Prostate gland (tissue), 2 donors: ENCODE measurements around the gene PSMA6. TPM values are rescaled to one million over a fixed set of nuclear protein-coding genes. Genes with fewer than 3 reads are reported as not detected.
A peak's percentile ranks its signal among the peaks of the same experiment; 100 is the strongest.

Source experiments
- DNase-seq: peaks from one replicate; pipeline ENCODE4 v3.0.0-alpha.2; 2019; ENCODE audit warnings: low spot score
- H3K27ac ChIP-seq, 2 donors: fragments of 200-600 bp; sonication (generic); 2 replicates each; pipeline ENCODE4 v1.5.1; 2017 to 2019
- H3K27me3 ChIP-seq: fragments of 200-600 bp; sonication (generic); replicated peaks from 2 replicates; pipeline ENCODE4 v1.5.1; 2019; ENCODE audit not compliant: insufficient read depth
- H3K36me3 ChIP-seq, 2 donors: fragments of 200-600 bp; sonication (generic); 1 replicate in 1 of 2; 2 replicates in 1 of 2; pipeline versions ENCODE4 v1.5.1 to v1.8.1; 2017 to 2019
- H3K4me1 ChIP-seq: fragments of 200-600 bp; sonication (generic); replicated peaks from 2 replicates; pipeline ENCODE4 v1.5.1; 2019
- H3K4me3 ChIP-seq, 2 donors: fragments of 200-600 bp; sonication (generic); 2 replicates each; pipeline ENCODE4 v1.5.1; 2017 to 2019
- H3K9me3 ChIP-seq: fragments of 200-600 bp; sonication (generic); 2 replicates; pipeline ENCODE4 v1.5.1; 2017
- CTCF ChIP-seq, 4 experiments: fragments of 200-600 bp in 2 of 4; fragments of 450-650 bp in 2 of 4; sonication (generic) in 2 of 4; IDR thresholded peaks; 1 replicate in 3 of 4; 2 replicates in 1 of 4; pipeline ENCODE4 v1.5.1; 2016 to 2019; ENCODE audit warnings: antibody characterized with exemption in 4 of 4, mild to moderate bottlenecking in 2 of 4, moderate library complexity in 2 of 4
- POLR2A ChIP-seq: fragments of 450-650 bp; IDR thresholded peaks from one replicate; pipeline ENCODE4 v1.6.1; 2016; ENCODE audit warnings: antibody characterized with exemption, mild to moderate bottlenecking
- POLR2AphosphoS5 ChIP-seq: sonication (generic); formaldehyde crosslinking; IDR thresholded peaks from one replicate; pipeline ENCODE4 v1.6.1; 2017; ENCODE audit warnings: antibody characterized with exemption
- WGBS: methylation state at CpG from one replicate; pipeline ENCODE4 v1.1.5; 2018; 5-methylcytosine and 5-hydroxymethylcytosine counted together
- intact Hi-C: fragments of 100-400 bp; cut with DNase I; formaldehyde crosslinking; loops from one replicate; pipeline ENCODE4 v1.14.2; 2022
- total RNA-seq, 2 donors: library from RNA; depleted of rRNA; stranded (reverse); fragments of >200 nt; gene quantifications; one replicate each; pipeline ENCODE4 v1.1.0, GENCODE V29; 2016

PSMA6 gene
- total RNA-seq, 2 donors from 2014 or later, result 84.1 to 181 TPM

GRCh38 chr14:35365130-35366055, 73.2 kb downstream of the PSMA6 start:
- no peaks in the 10 kb centered on the region for H3K9me3 ChIP-seq
- 62% methylated on average over 13 of the region's 13 CpGs for WGBS
- H3K4me1 ChIP-seq, result no peaks in the 10 kb centered on the region
- intact Hi-C loops, result no loop called here
- no peaks in the 10 kb centered on the region for H3K27me3 ChIP-seq
- no peak for TF ChIP-seq CTCF (IDR thresholded peaks at IDR 0.05)
- peak; percentile 54 for TF ChIP-seq POLR2A
- no peak for DNase-seq
- no peak overlapping the region for H3K27ac ChIP-seq
- H3K36me3 ChIP-seq, result no peaks in the 10 kb centered on the region
- H3K4me3 ChIP-seq, result no peak overlapping the region

GRCh38 chr14:35366056-35366451, 73.9 kb downstream of the PSMA6 start:
- no peaks in the 10 kb centered on the region for H3K27me3 ChIP-seq
- WGBS, result 92% methylated on average over 12 of the region's 12 CpGs

GRCh38 chr14:35366521-35366976, 74.4 kb downstream of the PSMA6 start:
- WGBS, result 97% methylated on average over 4 of the region's 8 CpGs
- no peak overlapping the region for H3K4me3 ChIP-seq
- TF ChIP-seq POLR2A (no peak), CTCF (IDR thresholded peaks at IDR 0.05) (no peak), POLR2AphosphoS5 (no peak)
- no peaks in the 10 kb centered on the region for H3K36me3 ChIP-seq
- no peaks in the 10 kb centered on the region for H3K4me1 ChIP-seq
- H3K27me3 ChIP-seq, result no peaks in the 10 kb centered on the region
- DNase-seq, result no peak
- intact Hi-C loops, result no loop called here
- H3K27ac ChIP-seq, result no peak overlapping the region
- H3K9me3 ChIP-seq, result no peaks in the 10 kb centered on the region

More at GRCh38 chr14:35366056-35366451, 73.9 kb downstream of the PSMA6 start:
- H3K36me3 ChIP-seq, result no peaks in the 10 kb centered on the region
- H3K4me1 ChIP-seq, result no peaks in the 10 kb centered on the region
- no peak overlapping the region for H3K4me3 ChIP-seq
- H3K9me3 ChIP-seq, result no peaks in the 10 kb centered on the region
- no peak overlapping the region for H3K27ac ChIP-seq
- no peak for TF ChIP-seq CTCF (IDR thresholded peaks at IDR 0.05)
- TF ChIP-seq POLR2AphosphoS5, result no peak
- no peak for TF ChIP-seq POLR2A
- intact Hi-C loops, result no loop called here
- no peak for DNase-seq

- intact Hi-C loops, result no loop called here
- no peak for DNase-seq
- no peak for TF ChIP-seq CTCF (IDR thresholded peaks at IDR 0.05)
- TF ChIP-seq POLR2A, result no peak
- no peak for TF ChIP-seq POLR2AphosphoS5
- H3K4me1 ChIP-seq, result no peaks in the 10 kb centered on the region
- no peaks in the 10 kb centered on the region for H3K36me3 ChIP-seq
- H3K4me3 ChIP-seq, result no peak overlapping the region
- H3K27me3 ChIP-seq, result no peaks in the 10 kb centered on the region
- H3K9me3 ChIP-seq, result no peaks in the 10 kb centered on the region
- no peak overlapping the region for H3K27ac ChIP-seq
- WGBS, result 91% methylated on average over 5 of the region's 5 CpGs
Measured at GRCh38 chr14:35367056-35367372, 74.8 kb downstream of the PSMA6 start.

Other genes with a start within 250 kb of the PSMA6 start
- 10 to 100 TPM; 58.1 to 89.8 TPM for gene FAM177A1, start 246.1 kb upstream of the PSMA6 start, total RNA-seq
- 10 to 100 TPM; 16.1 to 20.9 TPM for gene PPP2R3C, start 170.4 kb upstream of the PSMA6 start, total RNA-seq
- 10 to 100 TPM; 19.7 to 27.9 TPM for gene PRORP, start 169.8 kb upstream of the PSMA6 start, total RNA-seq
- gene NFKBIA, start 112.4 kb downstream of the PSMA6 start, total RNA-seq, result 100 to 1,000 TPM; 294 to 415 TPM
- 1 to 10 TPM in 1 of 2 donors, not detected in 1; 1.2 TPM for gene INSM2, start 241.8 kb downstream of the PSMA6 start, total RNA-seq